KMS-11 (cell line): ENCODE measurements around the gene OMA1.

Experiments used
- H2AFZ ChIP-seq: fragments of 200-600 bp; sonication (generic); 2 replicates; pipeline ENCODE4 v1.6.1; 2016; ENCODE audit warnings: antibody characterized with exemption, mixed run types, low read depth
- H3K27ac ChIP-seq: fragments of 200-600 bp; sonication (generic); 2 replicates; pipeline ENCODE4 v1.6.1; 2016; ENCODE audit warnings: mild to moderate bottlenecking, mixed run types
- H3K27me3 ChIP-seq: fragments of 200-600 bp; sonication (generic); 2 replicates; pipeline ENCODE4 v1.6.1; 2017; ENCODE audit warnings: mild to moderate bottlenecking, low read depth, mixed run types, moderate library complexity; ENCODE audit not compliant: insufficient read depth
- H3K36me3 ChIP-seq: fragments of 200-600 bp; sonication (generic); 2 replicates; pipeline ENCODE4 v1.6.1; 2017; ENCODE audit warnings: mild to moderate bottlenecking, mixed run types; ENCODE audit not compliant: insufficient read depth
- H3K4me1 ChIP-seq: fragments of 200-600 bp; sonication (generic); 2 replicates; pipeline ENCODE4 v1.6.1; 2016; ENCODE audit warnings: mild to moderate bottlenecking, low read depth, mixed run types; ENCODE audit not compliant: poor library complexity, severe bottlenecking
- H3K4me2 ChIP-seq: fragments of 200-600 bp; sonication (generic); 2 replicates; pipeline ENCODE4 v1.7.0; 2016; ENCODE audit warnings: mild to moderate bottlenecking, mixed run types
- H3K4me3 ChIP-seq: fragments of 200-600 bp; sonication (generic); IDR thresholded peaks from 2 replicates; pipeline ENCODE4 v1.6.1; 2017; ENCODE audit warnings: low read depth, low read length, mixed read lengths; ENCODE audit not compliant: insufficient read depth
- H3K79me2 ChIP-seq: fragments of 200-600 bp; sonication (generic); 2 replicates; pipeline ENCODE4 v1.6.1; 2016; ENCODE audit warnings: low read depth, mixed run types; ENCODE audit not compliant: insufficient read depth
- H3K9ac ChIP-seq: fragments of 200-600 bp; sonication (generic); 2 replicates; pipeline ENCODE4 v1.6.1; 2016; ENCODE audit warnings: mild to moderate bottlenecking, mixed run types
- H4K20me1 ChIP-seq: fragments of 200-600 bp; sonication (generic); 2 replicates; pipeline ENCODE4 v1.6.1; 2016; ENCODE audit warnings: mild to moderate bottlenecking, mixed run types; ENCODE audit not compliant: insufficient read depth
- TF ChIP-seq, protein P1 (sequence below): fragments of 200-600 bp; sonication (generic); conservative IDR thresholded peaks from 2 replicates; pipeline ENCODE4 v1.6.1; 2017; ENCODE audit warnings: low read depth, mild to moderate bottlenecking, antibody characterized with exemption, low read length, moderate library complexity, mixed read lengths

OMA1 gene

DNA sequence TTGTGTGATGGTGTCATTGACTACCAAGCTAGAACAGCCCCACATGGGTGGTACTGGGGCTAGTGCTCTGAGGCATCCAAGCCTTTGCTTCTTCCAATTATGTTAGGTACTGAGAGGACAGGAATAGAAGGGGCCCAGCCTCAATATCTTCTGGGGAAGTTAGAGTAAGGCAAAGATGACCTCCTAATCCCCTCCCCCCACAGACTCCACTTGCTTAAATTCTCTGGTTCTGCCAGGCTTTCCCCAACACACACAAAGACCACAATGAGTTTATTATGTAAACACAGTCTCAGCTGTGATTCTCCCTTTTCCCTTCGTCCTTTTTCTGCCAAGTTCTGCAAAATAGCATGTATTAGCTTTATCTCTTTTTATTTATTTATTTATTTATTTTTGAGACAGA, 33.7 kb upstream of the OMA1 start:
- H3K4me1 ChIP-seq = peaks cover 16% of the 10 kb centered on the region
- no peak overlapping the region for H3K4me2 ChIP-seq
- no peaks in the 10 kb centered on the region for H3K79me2 ChIP-seq
- no peaks in the 10 kb centered on the region for H3K27me3 ChIP-seq
- TF ChIP-seq, protein P1, sequence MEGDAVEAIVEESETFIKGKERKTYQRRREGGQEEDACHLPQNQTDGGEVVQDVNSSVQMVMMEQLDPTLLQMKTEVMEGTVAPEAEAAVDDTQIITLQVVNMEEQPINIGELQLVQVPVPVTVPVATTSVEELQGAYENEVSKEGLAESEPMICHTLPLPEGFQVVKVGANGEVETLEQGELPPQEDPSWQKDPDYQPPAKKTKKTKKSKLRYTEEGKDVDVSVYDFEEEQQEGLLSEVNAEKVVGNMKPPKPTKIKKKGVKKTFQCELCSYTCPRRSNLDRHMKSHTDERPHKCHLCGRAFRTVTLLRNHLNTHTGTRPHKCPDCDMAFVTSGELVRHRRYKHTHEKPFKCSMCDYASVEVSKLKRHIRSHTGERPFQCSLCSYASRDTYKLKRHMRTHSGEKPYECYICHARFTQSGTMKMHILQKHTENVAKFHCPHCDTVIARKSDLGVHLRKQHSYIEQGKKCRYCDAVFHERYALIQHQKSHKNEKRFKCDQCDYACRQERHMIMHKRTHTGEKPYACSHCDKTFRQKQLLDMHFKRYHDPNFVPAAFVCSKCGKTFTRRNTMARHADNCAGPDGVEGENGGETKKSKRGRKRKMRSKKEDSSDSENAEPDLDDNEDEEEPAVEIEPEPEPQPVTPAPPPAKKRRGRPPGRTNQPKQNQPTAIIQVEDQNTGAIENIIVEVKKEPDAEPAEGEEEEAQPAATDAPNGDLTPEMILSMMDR = no peak
- no peak overlapping the region for H2AFZ ChIP-seq
- no peak overlapping the region for H3K4me3 ChIP-seq
- no peak overlapping the region for H3K27ac ChIP-seq
- no peak overlapping the region for H3K9ac ChIP-seq
- H4K20me1 ChIP-seq = no peaks in the 10 kb centered on the region
- H3K36me3 ChIP-seq = no peaks in the 10 kb centered on the region

DNA sequence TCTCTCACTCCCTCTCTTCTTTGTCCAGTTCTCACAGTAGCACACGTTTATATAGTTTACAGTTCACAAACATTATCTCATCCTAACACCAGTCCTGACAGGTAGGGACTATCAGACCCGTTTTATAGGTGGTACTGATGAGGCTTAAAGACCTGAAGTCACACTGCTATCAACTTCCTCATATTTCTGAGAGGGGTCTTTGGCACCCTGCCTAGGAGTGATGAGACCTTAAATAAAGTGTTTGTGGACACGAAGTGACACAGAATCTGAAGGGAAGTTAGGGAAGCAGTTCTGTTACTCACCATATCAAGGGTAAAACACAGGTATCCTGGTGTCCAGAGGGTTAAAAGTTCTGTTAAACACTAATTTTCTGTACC, 31.1 kb upstream of the OMA1 start:
- H3K4me1 ChIP-seq = peaks cover 9% of the 10 kb centered on the region
- no peaks in the 10 kb centered on the region for H3K79me2 ChIP-seq
- no peak overlapping the region for H3K9ac ChIP-seq
- no peak overlapping the region for H3K4me3 ChIP-seq
- no peaks in the 10 kb centered on the region for H3K36me3 ChIP-seq
- no peak overlapping the region for H2AFZ ChIP-seq
- H3K27ac ChIP-seq = no peak overlapping the region
- H3K4me2 ChIP-seq = no peak overlapping the region
- H3K27me3 ChIP-seq = no peaks in the 10 kb centered on the region
- TF ChIP-seq, protein P1 = no peak
- H4K20me1 ChIP-seq = no peaks in the 10 kb centered on the region

DNA sequence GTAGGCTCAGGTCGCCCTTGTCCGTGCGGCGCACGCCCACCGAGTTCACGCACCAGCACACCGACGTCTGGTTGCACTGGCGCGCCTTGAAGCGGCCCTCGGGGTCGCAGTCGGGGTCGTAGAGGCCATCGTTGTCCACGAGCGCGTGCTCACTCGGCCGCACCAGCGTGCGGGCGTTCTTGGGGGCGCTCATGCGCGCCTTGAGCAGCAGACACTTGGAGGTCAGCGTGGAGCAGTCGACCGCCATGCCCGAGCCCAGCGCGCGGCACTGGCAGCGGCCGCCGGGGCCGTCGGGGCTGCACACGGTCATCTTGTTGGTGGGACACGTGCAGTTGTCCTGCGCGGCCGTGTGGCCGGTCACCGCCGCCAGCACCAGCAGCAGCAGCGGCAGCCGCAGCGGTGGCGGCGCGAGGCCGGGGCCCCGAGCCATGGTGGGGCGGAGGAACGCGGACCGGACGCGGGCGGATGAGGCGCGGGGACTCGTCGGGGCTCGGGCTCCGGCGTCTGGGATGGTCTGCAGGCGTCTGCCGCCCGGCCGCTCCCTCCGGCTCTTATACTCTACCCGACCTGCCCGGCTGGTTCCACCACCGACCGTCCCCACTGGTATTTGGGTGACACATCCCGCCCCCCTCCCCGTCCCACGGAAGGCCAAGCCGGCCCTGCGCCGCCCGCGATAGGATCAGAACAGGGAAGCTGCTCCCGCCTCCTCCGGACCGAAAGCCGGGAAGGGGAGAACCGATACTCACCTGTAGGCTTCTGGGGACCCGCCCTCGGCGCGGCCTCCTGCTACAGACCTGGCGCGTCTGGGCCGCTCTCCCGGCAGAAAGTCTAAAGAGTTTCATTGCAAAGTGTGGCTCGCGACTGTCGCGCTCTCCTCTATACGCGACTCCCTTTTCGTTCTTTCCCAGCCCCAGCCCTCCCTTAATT, 30.5 kb upstream of the OMA1 start, which contains the start of gene TACSTD2:
Gene TACSTD2, minus strand, starts transcription at position 526 of the 927 bp plus-strand sequence. Its CDS starts 96 bp downstream, at position 430.
- no peaks in the 10 kb centered on the region for H4K20me1 ChIP-seq
- no peaks in the 10 kb centered on the region for H3K27me3 ChIP-seq
- no peak within 1 kb of the TSS for H3K4me2 ChIP-seq
- no peak within 1 kb of the TSS for H3K4me3 ChIP-seq
- H3K79me2 ChIP-seq = no peaks in the 10 kb centered on the region
- no peak within 1 kb of the TSS for H2AFZ ChIP-seq
- H3K9ac ChIP-seq = no peak within 1 kb of the TSS
- H3K27ac ChIP-seq = no peak within 1 kb of the TSS
- H3K36me3 ChIP-seq = no peaks in the 10 kb centered on the region
- TF ChIP-seq, protein P1 = no peak
- H3K4me1 ChIP-seq = peaks cover 9% of the 10 kb centered on the region

DNA sequence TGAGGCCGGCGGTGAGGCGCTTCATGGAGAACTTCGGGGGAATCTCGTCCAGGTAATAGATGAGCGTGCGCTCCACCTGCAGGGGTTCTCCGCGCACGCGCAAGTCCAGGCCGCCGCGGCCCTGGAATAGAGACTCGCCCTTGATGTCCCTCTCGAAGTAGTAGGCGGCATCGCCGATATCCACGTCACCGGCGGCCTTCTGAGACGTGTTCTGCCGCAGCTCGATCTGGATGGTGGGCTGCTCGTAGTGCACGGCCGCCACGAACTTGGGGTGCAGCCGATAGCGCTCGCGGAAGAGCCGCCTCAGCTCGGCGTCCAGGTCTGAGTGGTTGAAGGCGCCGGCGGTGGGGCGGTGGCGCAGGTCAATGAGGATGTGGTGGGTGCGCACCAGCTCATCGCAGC, 29.8 kb upstream of the OMA1 start:
- no peak overlapping the region for H2AFZ ChIP-seq
- no peaks in the 10 kb centered on the region for H3K27me3 ChIP-seq
- H3K4me1 ChIP-seq = peaks cover 9% of the 10 kb centered on the region
- H3K4me3 ChIP-seq = no peak overlapping the region
- TF ChIP-seq, protein P1 = no peak
- H3K79me2 ChIP-seq = no peaks in the 10 kb centered on the region
- H3K9ac ChIP-seq = no peak overlapping the region
- no peaks in the 10 kb centered on the region for H4K20me1 ChIP-seq
- no peaks in the 10 kb centered on the region for H3K36me3 ChIP-seq
- no peak overlapping the region for H3K27ac ChIP-seq
- H3K4me2 ChIP-seq = no peak overlapping the region
